Endothelial cell (in vitro differentiated cells): ENCODE data around the gene TLCD2. TPM values are rescaled to one million over a fixed set of nuclear protein-coding genes. Genes with fewer than 3 reads are reported as not detected.

ENCODE experiments used
- DNase-seq: peaks from one replicate; pipeline ENCODE4 v3.0.0; 2021; ENCODE audit warnings: low spot score
- H3K27ac Mint-ChIP-seq: one replicate; pipeline ENCODE4 v1.8.0; 2021; ENCODE audit warnings: mixed read lengths, inconsistent platforms; ENCODE audit not compliant: unreplicated experiment
- H3K27me3 Mint-ChIP-seq: one replicate; pipeline ENCODE4 v1.8.0; 2021; ENCODE audit warnings: mild to moderate bottlenecking, moderate library complexity, mixed read lengths, inconsistent platforms; ENCODE audit not compliant: unreplicated experiment
- H3K36me3 Mint-ChIP-seq: one replicate; pipeline ENCODE4 v1.8.0; 2021; ENCODE audit warnings: mild to moderate bottlenecking, low read depth, mixed read lengths, inconsistent platforms; ENCODE audit not compliant: unreplicated experiment
- H3K4me1 Mint-ChIP-seq: one replicate; pipeline ENCODE4 v1.8.0; 2021; ENCODE audit warnings: mild to moderate bottlenecking, mixed read lengths, inconsistent platforms; ENCODE audit not compliant: unreplicated experiment
- H3K4me3 Mint-ChIP-seq: one replicate; pipeline ENCODE4 v1.8.0; 2021; ENCODE audit warnings: mild to moderate bottlenecking, mixed read lengths, inconsistent platforms; ENCODE audit not compliant: unreplicated experiment
- H3K9me3 Mint-ChIP-seq: one replicate; pipeline ENCODE4 v1.8.0; 2021; ENCODE audit warnings: mixed read lengths, inconsistent platforms; ENCODE audit not compliant: unreplicated experiment
- total RNA-seq: library from RNA; stranded (reverse); fragmentation: NEBNext Ultra II Directional; extraction: Animal tissue kit (Norgen Biotek cat#: 25700); gene quantifications from one replicate; pipeline ENCODE4 v1.2.1, GENCODE V29; 2021; ENCODE audit not compliant: unreplicated experiment
- TF ChIP-seq, protein P1 (sequence below): fragments of 200-600 bp; sonication (generic); IDR thresholded peaks from one replicate; pipeline ENCODE4 v1.5.0; 2021; ENCODE audit warnings: antibody characterized with exemption; ENCODE audit not compliant: unreplicated experiment

Gene TLCD2
- total RNA-seq, 1 donor from 2014 or later = 4.4 TPM

DNA sequence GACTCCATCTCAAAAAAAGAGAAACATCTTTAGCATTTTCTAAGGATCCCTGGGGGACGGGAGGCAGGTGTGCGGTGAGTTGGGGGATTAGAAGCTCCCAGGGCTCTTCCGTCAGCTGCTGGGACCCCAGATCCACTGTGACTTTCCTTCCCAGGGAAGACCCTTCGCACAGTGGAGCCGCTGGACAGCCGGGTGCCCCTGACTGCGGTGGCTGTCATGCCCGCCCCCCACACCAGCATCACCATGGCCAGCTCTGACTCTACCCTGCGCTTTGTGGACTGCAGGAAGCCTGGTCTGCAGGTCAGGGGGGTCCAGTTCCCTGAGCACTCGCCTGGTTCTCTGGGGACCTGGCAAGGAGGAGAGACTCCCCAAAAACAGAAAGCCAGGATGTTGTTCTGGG is 25.2 kb upstream of the TLCD2 start:
- TF ChIP-seq, protein P1, sequence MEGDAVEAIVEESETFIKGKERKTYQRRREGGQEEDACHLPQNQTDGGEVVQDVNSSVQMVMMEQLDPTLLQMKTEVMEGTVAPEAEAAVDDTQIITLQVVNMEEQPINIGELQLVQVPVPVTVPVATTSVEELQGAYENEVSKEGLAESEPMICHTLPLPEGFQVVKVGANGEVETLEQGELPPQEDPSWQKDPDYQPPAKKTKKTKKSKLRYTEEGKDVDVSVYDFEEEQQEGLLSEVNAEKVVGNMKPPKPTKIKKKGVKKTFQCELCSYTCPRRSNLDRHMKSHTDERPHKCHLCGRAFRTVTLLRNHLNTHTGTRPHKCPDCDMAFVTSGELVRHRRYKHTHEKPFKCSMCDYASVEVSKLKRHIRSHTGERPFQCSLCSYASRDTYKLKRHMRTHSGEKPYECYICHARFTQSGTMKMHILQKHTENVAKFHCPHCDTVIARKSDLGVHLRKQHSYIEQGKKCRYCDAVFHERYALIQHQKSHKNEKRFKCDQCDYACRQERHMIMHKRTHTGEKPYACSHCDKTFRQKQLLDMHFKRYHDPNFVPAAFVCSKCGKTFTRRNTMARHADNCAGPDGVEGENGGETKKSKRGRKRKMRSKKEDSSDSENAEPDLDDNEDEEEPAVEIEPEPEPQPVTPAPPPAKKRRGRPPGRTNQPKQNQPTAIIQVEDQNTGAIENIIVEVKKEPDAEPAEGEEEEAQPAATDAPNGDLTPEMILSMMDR = no peak
- Mint-ChIP-seq H3K4me1 (no peaks in the 10 kb centered on the region), H3K9me3 (no peaks in the 10 kb centered on the region), H3K4me3 (no peak overlapping the region), H3K36me3 (peaks cover 12% of the 10 kb centered on the region), H3K27me3 (peaks cover 11% of the 10 kb centered on the region), H3K27ac (no peak overlapping the region)
- DNase-seq = no peak

DNA sequence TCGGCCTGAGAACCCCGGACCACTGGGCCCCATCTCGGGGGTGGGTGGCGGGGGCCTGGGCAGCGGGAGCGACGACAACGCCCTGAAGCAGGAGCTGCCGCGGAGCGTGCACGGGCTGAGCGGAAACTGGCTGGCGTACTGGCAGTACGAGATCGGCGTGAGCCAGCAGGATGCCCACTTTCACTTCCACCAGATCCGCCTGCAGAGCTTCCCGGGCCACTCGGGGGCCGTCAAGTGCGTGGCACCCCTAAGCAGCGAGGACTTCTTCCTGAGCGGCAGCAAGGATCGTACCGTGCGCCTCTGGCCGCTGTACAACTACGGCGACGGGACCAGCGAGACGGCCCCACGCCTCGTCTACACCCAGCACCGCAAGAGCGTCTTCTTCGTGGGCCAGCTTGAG is 23.6 kb upstream of the TLCD2 start:
- H3K4me3 Mint-ChIP-seq = no peak overlapping the region
- no peaks in the 10 kb centered on the region for H3K9me3 Mint-ChIP-seq
- H3K27ac Mint-ChIP-seq = no peak overlapping the region
- peaks cover 20% of the 10 kb centered on the region for H3K36me3 Mint-ChIP-seq
- peaks cover 14% of the 10 kb centered on the region for H3K27me3 Mint-ChIP-seq
- TF ChIP-seq, protein P1 = no peak
- no peak for DNase-seq
- H3K4me1 Mint-ChIP-seq = no peaks in the 10 kb centered on the region

DNA sequence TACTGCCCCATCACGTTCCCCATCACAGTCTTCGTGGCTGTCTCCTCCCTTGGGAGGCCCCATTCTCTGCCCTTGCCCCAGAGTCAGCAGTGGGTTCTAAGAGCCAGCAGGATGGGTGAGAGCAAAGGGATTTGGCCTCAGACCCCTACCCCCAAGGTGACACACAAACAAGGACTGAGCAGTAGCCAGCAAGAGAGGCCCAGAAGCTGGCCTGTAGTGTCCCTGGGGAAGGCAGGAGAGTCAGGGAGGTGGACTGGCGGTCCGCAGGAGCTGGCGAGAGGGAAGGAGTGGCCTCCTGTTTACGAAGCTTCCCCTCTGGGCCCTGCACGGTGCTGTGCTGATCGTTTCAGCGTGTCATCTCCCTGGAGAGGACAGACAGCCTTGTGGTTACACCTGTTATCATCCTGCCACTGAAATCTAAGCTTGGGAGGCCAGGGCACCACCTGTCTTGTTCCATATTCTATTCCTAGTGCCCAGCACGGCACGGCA is 22.7 kb upstream of the TLCD2 start:
- Mint-ChIP-seq H3K27me3 (peaks cover 14% of the 10 kb centered on the region), H3K36me3 (peaks cover 16% of the 10 kb centered on the region)

DNA sequence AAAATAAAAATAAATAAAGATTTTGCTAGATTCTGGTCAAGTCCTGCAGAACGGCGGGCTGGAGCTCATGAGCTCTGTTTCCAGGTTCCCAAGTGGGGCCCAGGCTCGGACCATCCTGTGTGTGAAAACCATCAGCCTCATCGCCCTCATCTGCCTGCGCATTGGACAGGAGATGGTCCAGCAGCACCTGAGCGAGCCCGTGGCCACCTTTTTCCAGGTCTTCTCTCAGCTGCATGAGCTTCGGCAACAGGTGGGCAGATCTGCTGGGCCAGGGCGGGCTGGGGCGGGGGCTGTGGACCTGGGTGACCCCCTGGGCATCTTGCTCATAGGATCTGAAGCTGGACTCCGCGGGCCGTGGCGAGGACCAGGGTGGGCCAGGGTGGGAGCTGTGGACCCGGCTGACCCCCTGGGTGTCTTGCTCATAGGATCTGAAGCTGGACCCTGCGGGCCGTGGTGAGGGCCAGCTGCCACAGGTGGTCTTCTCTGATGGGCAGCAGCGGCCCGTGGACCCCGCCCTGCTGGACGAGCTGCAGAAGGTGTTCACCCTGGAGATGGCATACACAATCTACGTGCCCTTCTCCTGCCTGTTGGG is 22.2 kb upstream of the TLCD2 start:
- no peaks in the 10 kb centered on the region for H3K4me1 Mint-ChIP-seq
- H3K36me3 Mint-ChIP-seq = peaks cover 16% of the 10 kb centered on the region
- no peaks in the 10 kb centered on the region for H3K9me3 Mint-ChIP-seq
- H3K4me3 Mint-ChIP-seq = no peak overlapping the region
- peaks cover 11% of the 10 kb centered on the region for H3K27me3 Mint-ChIP-seq
- TF ChIP-seq, protein P1 = no peak
- no peak overlapping the region for H3K27ac Mint-ChIP-seq
- DNase-seq = no peak

More for the DNA sequence above, 22.7 kb upstream of the TLCD2 start:
- H3K4me3 Mint-ChIP-seq = no peak overlapping the region
- H3K4me1 Mint-ChIP-seq = no peaks in the 10 kb centered on the region
- H3K27ac Mint-ChIP-seq = no peak overlapping the region
- H3K9me3 Mint-ChIP-seq = no peaks in the 10 kb centered on the region
- TF ChIP-seq, protein P1 = no peak
- DNase-seq = no peak

DNA sequence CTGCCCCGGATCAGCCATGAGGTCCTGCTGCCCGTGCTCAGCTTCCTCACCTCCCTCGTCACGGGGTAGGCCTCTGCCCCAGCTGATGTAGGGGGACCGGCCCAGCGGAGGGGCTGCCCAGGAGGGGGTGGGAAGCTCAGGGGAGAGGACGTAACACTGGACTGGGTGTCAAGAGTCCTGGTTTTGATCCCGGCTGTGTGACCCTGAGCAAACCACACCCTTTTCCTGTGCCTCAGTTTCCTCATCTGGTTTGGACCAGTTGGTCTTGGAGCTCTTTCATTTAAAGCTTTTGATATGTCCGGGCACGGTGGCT is 21.0 kb upstream of the TLCD2 start:
- Mint-ChIP-seq H3K9me3 (no peaks in the 10 kb centered on the region), H3K27me3 (peaks cover 8% of the 10 kb centered on the region), H3K27ac (no peak overlapping the region), H3K4me3 (no peak overlapping the region), H3K36me3 (peaks cover 12% of the 10 kb centered on the region), H3K4me1 (no peaks in the 10 kb centered on the region)
- DNase-seq = no peak
- TF ChIP-seq, protein P1 = no peak
